Prostate gland (tissue), 2 donors: ENCODE data around the gene PNMA1. TPM values are rescaled to one million over a fixed set of nuclear protein-coding genes. Genes with fewer than 3 reads are reported as not detected.

ENCODE experiments used
- DNase-seq: peaks from one replicate; pipeline ENCODE4 v3.0.0-alpha.2; 2019; ENCODE audit warnings: low spot score
- H3K27ac ChIP-seq, 2 donors: fragments of 200-600 bp; sonication (generic); 2 replicates each; pipeline ENCODE4 v1.5.1; 2017 to 2019
- H3K27me3 ChIP-seq: fragments of 200-600 bp; sonication (generic); replicated peaks from 2 replicates; pipeline ENCODE4 v1.5.1; 2019; ENCODE audit not compliant: insufficient read depth
- H3K36me3 ChIP-seq, 2 donors: fragments of 200-600 bp; sonication (generic); 1 replicate in 1 of 2; 2 replicates in 1 of 2; pipeline versions ENCODE4 v1.5.1 to v1.8.1; 2017 to 2019
- H3K4me1 ChIP-seq: fragments of 200-600 bp; sonication (generic); replicated peaks from 2 replicates; pipeline ENCODE4 v1.5.1; 2019
- H3K4me3 ChIP-seq, 2 donors: fragments of 200-600 bp; sonication (generic); 2 replicates each; pipeline ENCODE4 v1.5.1; 2017 to 2019
- H3K9me3 ChIP-seq: fragments of 200-600 bp; sonication (generic); 2 replicates; pipeline ENCODE4 v1.5.1; 2017
- CTCF ChIP-seq, 4 experiments: fragments of 200-600 bp in 2 of 4; fragments of 450-650 bp in 2 of 4; sonication (generic) in 2 of 4; IDR thresholded peaks; 1 replicate in 3 of 4; 2 replicates in 1 of 4; pipeline ENCODE4 v1.5.1; 2016 to 2019; ENCODE audit warnings: antibody characterized with exemption in 4 of 4, mild to moderate bottlenecking in 2 of 4, moderate library complexity in 2 of 4
- POLR2A ChIP-seq: fragments of 450-650 bp; IDR thresholded peaks from one replicate; pipeline ENCODE4 v1.6.1; 2016; ENCODE audit warnings: antibody characterized with exemption, mild to moderate bottlenecking
- POLR2AphosphoS5 ChIP-seq: sonication (generic); formaldehyde crosslinking; IDR thresholded peaks from one replicate; pipeline ENCODE4 v1.6.1; 2017; ENCODE audit warnings: antibody characterized with exemption
- WGBS: methylation state at CpG from one replicate; pipeline ENCODE4 v1.1.5; 2018; 5-methylcytosine and 5-hydroxymethylcytosine counted together
- intact Hi-C: fragments of 100-400 bp; cut with DNase I; formaldehyde crosslinking; loops from one replicate; pipeline ENCODE4 v1.14.2; 2022
- total RNA-seq, 2 donors: library from RNA; depleted of rRNA; stranded (reverse); fragments of >200 nt; gene quantifications; one replicate each; pipeline ENCODE4 v1.1.0, GENCODE V29; 2016

PNMA1 gene
- total RNA-seq, 2 donors from 2014 or later, result 18.6 to 62.7 TPM

- peak overlapping the region; percentile 29 to 47 for H3K27ac ChIP-seq
- intact Hi-C loops, result no loop called here
- H3K9me3 ChIP-seq, result no peaks in the 10 kb centered on the region
- H3K4me1 ChIP-seq, result peaks cover 81% of the 10 kb centered on the region
- 57% methylated on average over 6 of the region's 6 CpGs for WGBS
- no peaks in the 10 kb centered on the region for H3K36me3 ChIP-seq
- H3K4me3 ChIP-seq, result no peak overlapping the region
- no peaks in the 10 kb centered on the region for H3K27me3 ChIP-seq
- TF ChIP-seq POLR2AphosphoS5, result no peak
- TF ChIP-seq CTCF (IDR thresholded peaks at IDR 0.05), result peak in 1 of 4 experiments; percentile 17
- DNase-seq, result no peak
These were observed 32.6 kb upstream of the PNMA1 start for GRCh38 chr14:73746520-73747378.

- Histone ChIP-seq H3K9me3 (no peaks in the 10 kb centered on the region), H3K27ac (peak overlapping the region; percentile 29 to 47), H3K4me1 (peaks cover 81% of the 10 kb centered on the region), H3K36me3 (no peaks in the 10 kb centered on the region), H3K27me3 (no peaks in the 10 kb centered on the region), H3K4me3 (no peak overlapping the region)
- no peak for DNase-seq
- intact Hi-C loops, result no loop called here
- TF ChIP-seq POLR2A (no peak), CTCF (IDR thresholded peaks at IDR 0.05) (no peak), POLR2AphosphoS5 (no peak)
- 55% methylated on average over 7 of the region's 7 CpGs for WGBS
These were observed 31.7 kb upstream of the PNMA1 start for GRCh38 chr14:73745571-73746519.

- intact Hi-C loops, result no loop called here
- Histone ChIP-seq H3K9me3 (no peaks in the 10 kb centered on the region), H3K36me3 (peaks cover 0 to 2% of the 10 kb centered on the region in 2 donors), H3K4me1 (peaks cover 80% of the 10 kb centered on the region), H3K4me3 (no peak overlapping the region), H3K27me3 (no peaks in the 10 kb centered on the region), H3K27ac (peak overlapping the region; percentile 27 to 47)
- no peak for TF ChIP-seq POLR2A
- TF ChIP-seq POLR2AphosphoS5, result peak; percentile 28
- 60% methylated on average over 6 of the region's 6 CpGs for WGBS
- DNase-seq, result peak; percentile 56
These were observed 30.8 kb upstream of the PNMA1 start for GRCh38 chr14:73744874-73745529.

GRCh38 chr14:73744175-73744867 is 30.1 kb upstream of the PNMA1 start:
- no peak overlapping the region for H3K4me3 ChIP-seq
- H3K4me1 ChIP-seq, result peaks cover 78% of the 10 kb centered on the region
- H3K27me3 ChIP-seq, result no peaks in the 10 kb centered on the region
- no peaks in the 10 kb centered on the region for H3K9me3 ChIP-seq
- H3K27ac ChIP-seq, result peak overlapping the region in 1 of 2 donors; percentile 47
- intact Hi-C loops, result no loop called here
- H3K36me3 ChIP-seq, result peaks cover 0 to 8% of the 10 kb centered on the region in 2 donors
- TF ChIP-seq CTCF (IDR thresholded peaks at IDR 0.05), result no peak
- no peak for TF ChIP-seq POLR2AphosphoS5
- TF ChIP-seq POLR2A, result no peak
- no peak for DNase-seq
- WGBS, result 44% methylated on average over 7 of the region's 7 CpGs
